ENCODE results near the gene AKAP8. TPM values are rescaled to one million over a fixed set of nuclear protein-coding genes. Genes with fewer than 3 reads are reported as not detected.

Gene AKAP8
- total RNA-seq, 4 donors from 2014 or later, result 17.4 to 32.4 (median 21.7) TPM

GRCh38 chr19:15317392-15318071, 62.1 kb downstream of the AKAP8 start:
- Histone ChIP-seq H3K27me3 (no peaks in the 10 kb centered on the region), H3K27ac (peak overlapping the region in 2 of 4 donors; percentile 11 to 42), H3K36me3 (no peaks in the 10 kb centered on the region), H3K4me3 (no peak overlapping the region), H3K9me3 (no peaks in the 10 kb centered on the region), H3K4me1 (peaks cover 50 to 99% (median 82%) of the 10 kb centered on the region in 3 donors)
- DNase-seq, result no peak
- 51 to 52% methylated on average over 3 of the region's 3 CpGs for WGBS, 2 donors
- TF ChIP-seq POLR2A (IDR thresholded peaks at IDR 0.05), result no peak
- TF ChIP-seq CTCF (IDR thresholded peaks at IDR 0.05), result no peak
- intact Hi-C loops (cut with DNase I), result no loop called here

GRCh38 chr19:15316498-15316897, 63.1 kb downstream of the AKAP8 start:
- Histone ChIP-seq H3K27me3 (no peaks in the 10 kb centered on the region), H3K4me3 (no peak overlapping the region), H3K4me1 (peaks cover 56 to 100% (median 78%) of the 10 kb centered on the region in 3 donors), H3K27ac (peak overlapping the region in 1 of 4 donors; percentile 11), H3K36me3 (no peaks in the 10 kb centered on the region), H3K9me3 (no peaks in the 10 kb centered on the region)
- WGBS, 2 donors, result 65 to 80% methylated on average over 2 of the region's 2 CpGs
- intact Hi-C loops (cut with DNase I), result no loop called here
- TF ChIP-seq POLR2A (IDR thresholded peaks at IDR 0.05) (no peak), CTCF (IDR thresholded peaks at IDR 0.05) (no peak)
- no peak for DNase-seq

GRCh38 chr19:15315101-15315500, 64.5 kb downstream of the AKAP8 start:
- intact Hi-C loops (cut with DNase I), result no loop called here
- peak overlapping the region in 3 of 4 donors; percentile 5 to 68 (median 12) for H3K27ac ChIP-seq
- no peaks in the 10 kb centered on the region for H3K36me3 ChIP-seq
- no peaks in the 10 kb centered on the region for H3K9me3 ChIP-seq
- peaks cover 59 to 100% (median 74%) of the 10 kb centered on the region in 3 donors for H3K4me1 ChIP-seq
- 45 to 52% methylated on average over 6 of the region's 6 CpGs for WGBS, 2 donors
- no peaks in the 10 kb centered on the region for H3K27me3 ChIP-seq
- no peak for TF ChIP-seq POLR2A (IDR thresholded peaks at IDR 0.05)
- no peak for TF ChIP-seq CTCF (IDR thresholded peaks at IDR 0.05)
- no peak overlapping the region for H3K4me3 ChIP-seq
- DNase-seq, result no peak

- intact Hi-C loops (cut with DNase I), result no loop called here
- H3K4me1 ChIP-seq, result peaks cover 64 to 100% (median 74%) of the 10 kb centered on the region in 3 donors
- no peaks in the 10 kb centered on the region for H3K9me3 ChIP-seq
- no peak for DNase-seq
- H3K27ac ChIP-seq, result peak overlapping the region in 1 of 4 donors; percentile 68
- H3K4me3 ChIP-seq, result no peak overlapping the region
- no peaks in the 10 kb centered on the region for H3K27me3 ChIP-seq
- TF ChIP-seq POLR2A (IDR thresholded peaks at IDR 0.05) (no peak), CTCF (IDR thresholded peaks at IDR 0.05) (no peak)
- no peaks in the 10 kb centered on the region for H3K36me3 ChIP-seq
- 68 to 72% methylated on average over 7 of the region's 7 CpGs for WGBS, 2 donors
These were observed 65.8 kb downstream of the AKAP8 start for GRCh38 chr19:15313649-15314279.

- TF ChIP-seq CTCF (IDR thresholded peaks at IDR 0.05), result no peak
- no peak for TF ChIP-seq POLR2A (IDR thresholded peaks at IDR 0.05)
- Histone ChIP-seq H3K9me3 (no peaks in the 10 kb centered on the region), H3K27me3 (no peaks in the 10 kb centered on the region), H3K4me1 (peaks cover 52 to 100% (median 74%) of the 10 kb centered on the region in 3 donors), H3K4me3 (no peak overlapping the region), H3K36me3 (no peaks in the 10 kb centered on the region), H3K27ac (no peak overlapping the region)
- WGBS, 2 donors, result 85 to 93% methylated on average over 2 of the region's 2 CpGs
- intact Hi-C loops (cut with DNase I), result no loop called here
- DNase-seq, result no peak
These were observed 72.4 kb downstream of the AKAP8 start for GRCh38 chr19:15307169-15307568.

Measured in esophagus squamous epithelium (tissue), 5 donors.